ENCODE results near the gene WDR1. TPM values are rescaled to one million over a fixed set of nuclear protein-coding genes. Genes with fewer than 3 reads are reported as not detected.

The WDR1 gene
- total and polyA plus RNA-seq, 8 donors = 30.0 to 102 (median 57.7) TPM

GRCh38 chr4:10144479-10144878 lies 27.9 kb upstream of the WDR1 start:
- Histone ChIP-seq H3K27ac (no peak overlapping the region), H3K27me3 (peaks cover 0 to 7% (median 0%) of the 10 kb centered on the region in 4 donors), H3K9me3 (no peaks in the 10 kb centered on the region), H3K4me3 (no peak overlapping the region), H3K36me3 (no peaks in the 10 kb centered on the region), H3K4me1 (no peaks in the 10 kb centered on the region)
- FAIRE-seq = no peak
- DNase-seq = no peak
- no peak for TF ChIP-seq CTCF (IDR thresholded peaks at IDR 0.05)
- ATAC-seq = no peak
- intact Hi-C loops (cut with DNase I) = no loop called here

- FAIRE-seq (no peak), ATAC-seq (no peak), DNase-seq (no peak)
- Histone ChIP-seq H3K4me1 (no peaks in the 10 kb centered on the region), H3K9me3 (no peaks in the 10 kb centered on the region), H3K36me3 (no peaks in the 10 kb centered on the region), H3K27ac (no peak overlapping the region), H3K27me3 (peaks cover 0 to 7% (median 0%) of the 10 kb centered on the region in 4 donors), H3K4me3 (no peak overlapping the region)
- intact Hi-C loops (cut with DNase I) = no loop called here
- no peak for TF ChIP-seq CTCF (IDR thresholded peaks at IDR 0.05)
- 60 to 67% methylated on average over 6 of the region's 6 CpGs for WGBS, 2 donors
These were observed 26.6 kb upstream of the WDR1 start for GRCh38 chr4:10143171-10143570.

- FAIRE-seq = no peak
- intact Hi-C loops (cut with DNase I) = no loop called here
These were observed 24.5 kb upstream of the WDR1 start for GRCh38 chr4:10140866-10141759.

GRCh38 chr4:10139518-10139917 lies 22.9 kb upstream of the WDR1 start:
- FAIRE-seq (no peak), DNase-seq (no peak), ATAC-seq (no peak)
- TF ChIP-seq CTCF (IDR thresholded peaks at IDR 0.05) = no peak
- WGBS, 2 donors = 41 to 50% methylated on average over 2 of the region's 2 CpGs
- H3K27me3 ChIP-seq = peaks cover 0 to 7% (median 0%) of the 10 kb centered on the region in 4 donors
- no peak overlapping the region for H3K27ac ChIP-seq
- intact Hi-C loops (cut with DNase I) = no loop called here
- no peaks in the 10 kb centered on the region for H3K4me1 ChIP-seq
- no peaks in the 10 kb centered on the region for H3K9me3 ChIP-seq
- no peaks in the 10 kb centered on the region for H3K36me3 ChIP-seq
- no peak overlapping the region for H3K4me3 ChIP-seq

More at GRCh38 chr4:10140866-10141759, 24.5 kb upstream of the WDR1 start:
- Histone ChIP-seq H3K27ac (no peak overlapping the region), H3K4me3 (no peak overlapping the region), H3K4me1 (no peaks in the 10 kb centered on the region), H3K36me3 (no peaks in the 10 kb centered on the region), H3K9me3 (no peaks in the 10 kb centered on the region), H3K27me3 (peaks cover 0 to 7% (median 0%) of the 10 kb centered on the region in 4 donors)
- ATAC-seq (no peak), DNase-seq (no peak)
- WGBS, 2 donors = 29 to 46% methylated on average over 10 of the region's 10 CpGs
- no peak for TF ChIP-seq CTCF (IDR thresholded peaks at IDR 0.05)

GRCh38 chr4:10135260-10135659 lies 18.7 kb upstream of the WDR1 start:
- 22 to 29% methylated on average over 3 of the region's 3 CpGs for WGBS, 2 donors
- intact Hi-C loops (cut with DNase I) = no loop called here
- H3K27me3 ChIP-seq = no peaks in the 10 kb centered on the region
- DNase-seq = no peak
- ATAC-seq = no peak
- TF ChIP-seq CTCF (IDR thresholded peaks at IDR 0.05) = no peak
- H3K36me3 ChIP-seq = no peaks in the 10 kb centered on the region
- no peaks in the 10 kb centered on the region for H3K9me3 ChIP-seq
- no peak for FAIRE-seq
- no peak overlapping the region for H3K27ac ChIP-seq
- H3K4me1 ChIP-seq = no peaks in the 10 kb centered on the region
- no peak overlapping the region for H3K4me3 ChIP-seq
